Measurements from ENCODE around the gene ST6GALNAC5.
"Not testable (repeated sequence)": the region's sequence is repeated elsewhere in the genome, so short reads cannot be mapped to it uniquely, and the experiment has no call there.

ST6GALNAC5 gene

DNA sequence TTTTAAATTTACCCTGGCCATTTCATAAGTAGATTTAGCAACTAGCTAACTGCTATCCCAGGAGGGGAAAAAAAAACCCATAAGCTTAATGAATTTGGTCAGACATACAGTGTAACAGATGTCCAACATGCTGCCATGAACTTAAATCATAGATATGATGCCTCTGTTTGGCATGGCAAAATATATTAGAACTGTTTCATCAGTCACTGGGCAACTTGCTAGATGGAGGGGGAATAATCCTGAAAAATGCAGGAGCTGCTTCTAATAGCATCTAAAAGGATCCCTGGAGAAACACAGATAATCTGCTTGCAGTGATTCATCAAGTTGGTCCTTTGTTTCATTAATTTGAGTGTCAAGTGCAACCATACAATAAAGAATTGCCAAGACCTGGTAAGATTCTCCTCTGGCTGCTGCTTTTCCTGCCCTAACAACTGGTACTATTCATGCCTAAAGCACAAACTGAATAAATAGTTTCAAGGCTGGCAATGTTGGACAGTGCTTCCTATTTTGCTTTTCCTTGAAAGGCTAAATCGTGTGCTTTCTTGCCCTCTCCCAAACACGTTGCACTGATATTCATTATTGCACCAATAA is 1.5 kb upstream of the ST6GALNAC5 start:
- H3K27ac ChIP-seq (ENCODE audit: low read depth, low read length) = no peak overlapping the region
- H3K4me3 ChIP-seq (ENCODE audit: low read depth, low read length) = no peak overlapping the region

DNA sequence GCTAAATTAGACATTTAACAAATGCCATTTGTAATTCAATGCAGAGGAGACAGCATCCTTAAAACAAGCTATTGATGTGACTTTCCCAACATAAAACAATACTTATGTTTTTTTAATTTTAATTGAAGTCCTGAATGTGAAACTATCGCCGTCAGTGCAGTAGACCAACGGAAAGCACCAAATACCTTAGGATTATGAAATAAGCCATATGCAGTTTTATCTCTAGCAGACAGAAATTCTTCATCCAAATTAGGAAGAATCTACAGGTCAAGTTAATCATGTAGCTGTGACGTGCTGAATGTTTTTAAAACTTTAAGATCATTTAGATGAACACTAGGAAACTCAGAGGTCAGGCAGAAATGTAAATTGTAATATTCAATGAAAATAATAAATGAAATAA is 714 bp upstream of the ST6GALNAC5 start:
- no peaks in the 10 kb centered on the region for H3K4me1 ChIP-seq (ENCODE audit: control insufficient read depth, insufficient read depth, low read length, unreplicated experiment)

More for the DNA sequence above, 1.5 kb upstream of the ST6GALNAC5 start:
- Histone ChIP-seq H3K79me2 (ENCODE audit: control insufficient read depth, insufficient read depth, low read length, unreplicated experiment) (no peaks in the 10 kb centered on the region), H2AFZ (ENCODE audit: low read length, unreplicated experiment) (no peak overlapping the region), H3K4me1 (ENCODE audit: control insufficient read depth, insufficient read depth, low read length, unreplicated experiment) (no peaks in the 10 kb centered on the region), H3K36me3 (ENCODE audit: insufficient read depth, low read length) (no peaks in the 10 kb centered on the region), H3K27me3 (ENCODE audit: insufficient read depth, low read length) (peaks cover 62% of the 10 kb centered on the region)

DNA sequence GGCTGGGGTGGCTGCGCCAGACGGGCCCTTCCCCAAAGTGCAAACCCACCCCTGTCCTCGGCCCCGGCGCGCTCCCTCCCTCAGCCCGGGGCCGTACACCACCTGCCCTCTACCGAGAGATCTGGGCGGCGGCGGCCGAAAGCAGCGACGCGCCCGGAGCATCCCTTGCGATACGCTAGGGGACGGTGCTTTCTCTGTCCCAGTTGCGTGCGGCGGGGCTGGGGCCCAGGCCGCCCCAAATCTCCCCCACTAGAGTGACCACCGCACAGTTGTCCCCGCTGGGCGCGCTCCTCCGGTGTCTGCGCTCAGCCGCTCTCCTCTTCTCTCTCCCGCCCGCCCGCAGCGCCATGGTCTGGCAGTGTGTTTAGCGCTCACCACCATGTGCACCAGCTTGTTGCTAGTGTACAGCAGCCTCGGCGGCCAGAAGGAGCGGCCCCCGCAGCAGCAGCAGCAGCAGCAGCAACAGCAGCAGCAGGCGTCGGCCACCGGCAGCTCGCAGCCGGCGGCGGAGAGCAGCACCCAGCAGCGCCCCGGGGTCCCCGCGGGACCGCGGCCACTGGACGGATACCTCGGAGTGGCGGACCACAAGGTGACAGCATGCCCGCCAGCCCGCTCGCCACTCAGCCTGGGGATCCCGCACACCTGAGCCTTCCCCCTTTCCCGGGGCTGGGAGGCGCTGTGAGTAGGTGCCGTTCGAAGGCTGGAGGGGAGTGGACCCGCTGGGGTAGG is 1.0 kb downstream of the ST6GALNAC5 start:
- Histone ChIP-seq H3K4me1 (ENCODE audit: control insufficient read depth, insufficient read depth, low read length, unreplicated experiment) (no peaks in the 10 kb centered on the region), H3K27ac (ENCODE audit: low read depth, low read length) (no peak overlapping the region), H3K79me2 (ENCODE audit: control insufficient read depth, insufficient read depth, low read length, unreplicated experiment) (no peaks in the 10 kb centered on the region), H3K36me3 (ENCODE audit: insufficient read depth, low read length) (no peaks in the 10 kb centered on the region), H3K27me3 (ENCODE audit: insufficient read depth, low read length) (peaks cover 78% of the 10 kb centered on the region), H2AFZ (ENCODE audit: low read length, unreplicated experiment) (peak overlapping the region; percentile 69), H3K4me3 (ENCODE audit: low read depth, low read length) (peak overlapping the region; percentile 64)

More for the DNA sequence above, 714 bp upstream of the ST6GALNAC5 start:
- H2AFZ ChIP-seq (ENCODE audit: low read length, unreplicated experiment) = no peak overlapping the region
- H3K79me2 ChIP-seq (ENCODE audit: control insufficient read depth, insufficient read depth, low read length, unreplicated experiment) = no peaks in the 10 kb centered on the region
- no peaks in the 10 kb centered on the region for H3K36me3 ChIP-seq (ENCODE audit: insufficient read depth, low read length)
- peaks cover 70% of the 10 kb centered on the region for H3K27me3 ChIP-seq (ENCODE audit: insufficient read depth, low read length)
- H3K27ac ChIP-seq (ENCODE audit: low read depth, low read length) = no peak overlapping the region
- H3K4me3 ChIP-seq (ENCODE audit: low read depth, low read length) = no peak overlapping the region

DNA sequence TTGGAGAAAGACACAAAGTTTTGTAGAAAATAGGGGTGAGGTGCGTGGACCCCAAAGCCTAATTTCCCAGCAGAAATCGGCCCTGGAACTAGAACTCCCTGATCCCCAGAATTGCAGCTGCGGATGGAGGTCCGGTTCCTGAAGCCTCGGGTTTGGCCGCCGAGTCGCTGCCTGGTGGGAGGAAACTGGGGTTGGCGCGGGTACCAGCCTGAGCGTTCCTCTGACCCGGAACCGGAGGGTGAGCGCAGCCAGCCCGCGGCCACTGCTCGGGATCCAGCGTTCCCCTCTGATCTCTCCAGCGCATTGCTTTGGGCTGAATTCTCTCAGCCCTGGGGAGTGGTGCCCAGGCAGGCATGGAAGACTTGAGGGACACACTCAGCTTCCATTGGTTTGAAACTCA is 1.6 kb downstream of the ST6GALNAC5 start:
- Histone ChIP-seq H2AFZ (ENCODE audit: low read length, unreplicated experiment) (peak overlapping the region; percentile 69), H3K36me3 (ENCODE audit: insufficient read depth, low read length) (no peaks in the 10 kb centered on the region), H3K27me3 (ENCODE audit: insufficient read depth, low read length) (peaks cover 78% of the 10 kb centered on the region), H3K4me3 (ENCODE audit: low read depth, low read length) (peak overlapping the region; percentile 64), H3K79me2 (ENCODE audit: control insufficient read depth, insufficient read depth, low read length, unreplicated experiment) (no peaks in the 10 kb centered on the region), H3K27ac (ENCODE audit: low read depth, low read length) (no peak overlapping the region), H3K4me1 (ENCODE audit: control insufficient read depth, insufficient read depth, low read length, unreplicated experiment) (no peaks in the 10 kb centered on the region)

DNA sequence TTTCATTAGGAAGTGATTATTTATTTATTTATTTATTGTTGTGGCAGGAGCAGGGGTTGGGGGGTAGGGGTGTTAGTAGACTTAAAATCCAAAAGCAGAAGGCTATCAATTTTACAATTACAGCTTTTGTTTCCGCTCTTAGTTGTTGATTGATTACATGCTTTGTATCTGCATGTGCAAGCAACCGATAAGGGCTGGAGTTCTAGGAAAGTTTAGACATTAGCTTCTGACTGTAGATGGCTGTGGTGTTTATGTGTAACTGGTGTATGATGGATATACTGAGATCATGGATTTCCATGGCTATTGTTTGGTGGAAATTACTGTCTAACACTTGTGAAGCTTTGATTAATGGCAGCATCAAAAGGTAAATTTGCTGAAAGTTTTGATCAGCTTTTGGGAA is 2.8 kb downstream of the ST6GALNAC5 start:
- H2AFZ ChIP-seq (ENCODE audit: low read length, unreplicated experiment) = no peak overlapping the region
- no peak overlapping the region for H3K27ac ChIP-seq (ENCODE audit: low read depth, low read length)
- H3K4me3 ChIP-seq (ENCODE audit: low read depth, low read length) = no peak overlapping the region
- no peaks in the 10 kb centered on the region for H3K79me2 ChIP-seq (ENCODE audit: control insufficient read depth, insufficient read depth, low read length, unreplicated experiment)
- no peaks in the 10 kb centered on the region for H3K4me1 ChIP-seq (ENCODE audit: control insufficient read depth, insufficient read depth, low read length, unreplicated experiment)
- H3K36me3 ChIP-seq (ENCODE audit: insufficient read depth, low read length) = no peaks in the 10 kb centered on the region
- H3K27me3 ChIP-seq (ENCODE audit: insufficient read depth, low read length) = peaks cover 73% of the 10 kb centered on the region

DNA sequence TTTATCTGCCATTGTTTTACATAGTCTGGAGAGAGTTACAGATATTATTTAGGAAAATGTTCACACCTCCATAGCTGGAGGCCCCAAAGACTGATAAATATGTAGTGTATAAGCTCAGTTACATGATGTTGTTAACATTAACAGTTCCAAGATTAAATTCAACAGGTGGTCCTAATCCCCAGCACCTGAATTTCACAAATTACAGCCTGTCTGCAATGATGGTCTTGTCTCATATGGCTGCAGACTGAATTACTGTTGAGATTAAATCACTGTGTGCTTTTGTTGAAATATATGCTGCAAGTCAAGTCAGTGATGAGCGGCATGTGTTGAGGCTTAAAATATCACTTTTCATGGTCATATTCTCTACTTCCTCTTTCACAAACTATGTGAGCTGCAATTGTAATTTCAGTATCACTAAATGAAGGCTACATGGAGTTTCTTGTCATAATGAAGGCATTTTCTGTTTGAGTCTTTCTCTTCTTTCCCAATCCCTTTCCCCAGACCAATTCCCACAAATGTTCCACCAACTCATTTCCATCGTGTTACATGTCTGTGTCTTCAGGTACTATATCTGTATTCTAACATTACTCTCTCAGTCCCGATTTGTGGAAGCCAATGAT is 4.2 kb downstream of the ST6GALNAC5 start:
- H2AFZ ChIP-seq (ENCODE audit: low read length, unreplicated experiment) = no peak overlapping the region
- no peaks in the 10 kb centered on the region for H3K36me3 ChIP-seq (ENCODE audit: insufficient read depth, low read length)
- no peak overlapping the region for H3K27ac ChIP-seq (ENCODE audit: low read depth, low read length)

GRCh38 chr1:76872944-76873343 is 5.7 kb downstream of the ST6GALNAC5 start:
- no peak overlapping the region for H2AFZ ChIP-seq (ENCODE audit: low read length, unreplicated experiment)
- H3K27ac ChIP-seq (ENCODE audit: low read depth, low read length) = no peak overlapping the region
- no peaks in the 10 kb centered on the region for H3K4me1 ChIP-seq (ENCODE audit: control insufficient read depth, insufficient read depth, low read length, unreplicated experiment)
- H3K27me3 ChIP-seq (ENCODE audit: insufficient read depth, low read length) = peaks cover 44% of the 10 kb centered on the region
- no peaks in the 10 kb centered on the region for H3K36me3 ChIP-seq (ENCODE audit: insufficient read depth, low read length)
- no peaks in the 10 kb centered on the region for H3K79me2 ChIP-seq (ENCODE audit: control insufficient read depth, insufficient read depth, low read length, unreplicated experiment)
- H3K4me3 ChIP-seq (ENCODE audit: low read depth, low read length) = no peak overlapping the region

More for the DNA sequence above, 4.2 kb downstream of the ST6GALNAC5 start:
- H3K4me3 ChIP-seq (ENCODE audit: low read depth, low read length) = no peak overlapping the region
- H3K79me2 ChIP-seq (ENCODE audit: control insufficient read depth, insufficient read depth, low read length, unreplicated experiment) = no peaks in the 10 kb centered on the region
- no peaks in the 10 kb centered on the region for H3K4me1 ChIP-seq (ENCODE audit: control insufficient read depth, insufficient read depth, low read length, unreplicated experiment)
- H3K27me3 ChIP-seq (ENCODE audit: insufficient read depth, low read length) = peaks cover 59% of the 10 kb centered on the region

GRCh38 chr1:76876655-76877395 is 9.5 kb downstream of the ST6GALNAC5 start:
- H3K27ac ChIP-seq (ENCODE audit: low read depth, low read length) = no peak overlapping the region
- peaks cover 5% of the 10 kb centered on the region; the same call in 1 of the 2 replicates for H3K27me3 ChIP-seq (ENCODE audit: insufficient read depth, low read length)
- H3K79me2 ChIP-seq (ENCODE audit: control insufficient read depth, insufficient read depth, low read length, unreplicated experiment) = no peaks in the 10 kb centered on the region
- H3K4me3 ChIP-seq (ENCODE audit: low read depth, low read length) = no peak overlapping the region
- no peaks in the 10 kb centered on the region for H3K4me1 ChIP-seq (ENCODE audit: control insufficient read depth, insufficient read depth, low read length, unreplicated experiment)
- no peaks in the 10 kb centered on the region for H3K36me3 ChIP-seq (ENCODE audit: insufficient read depth, low read length)
- no peak overlapping the region for H2AFZ ChIP-seq (ENCODE audit: low read length, unreplicated experiment)

DNA sequence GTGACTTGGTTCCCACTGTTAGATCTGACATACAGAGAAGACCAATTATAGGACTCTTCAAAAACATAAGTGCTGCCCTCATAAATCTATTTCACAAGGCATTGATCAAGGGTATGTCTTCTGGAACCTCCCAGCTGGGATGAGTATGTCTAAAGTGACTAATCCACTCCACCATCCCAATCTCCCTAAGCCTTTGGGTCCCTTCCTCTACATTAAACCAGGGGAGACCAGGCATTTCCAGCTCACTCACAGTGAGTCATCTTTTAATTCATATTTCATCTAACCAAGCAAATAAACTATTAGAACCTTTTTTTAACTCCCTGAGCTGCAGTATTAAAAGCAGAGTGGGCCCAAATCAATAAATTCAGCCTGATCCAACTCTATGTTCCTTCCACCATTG is 11.7 kb downstream of the ST6GALNAC5 start:
- H3K27ac ChIP-seq (ENCODE audit: low read depth, low read length); H2AFZ ChIP-seq (ENCODE audit: low read length, unreplicated experiment); H3K27me3 ChIP-seq (ENCODE audit: insufficient read depth, low read length); H3K4me1 ChIP-seq (ENCODE audit: control insufficient read depth, insufficient read depth, low read length, unreplicated experiment); H3K4me3 ChIP-seq (ENCODE audit: low read depth, low read length); H3K36me3 ChIP-seq (ENCODE audit: insufficient read depth, low read length); H3K79me2 ChIP-seq (ENCODE audit: control insufficient read depth, insufficient read depth, low read length, unreplicated experiment): not testable (repeated sequence)

DNA sequence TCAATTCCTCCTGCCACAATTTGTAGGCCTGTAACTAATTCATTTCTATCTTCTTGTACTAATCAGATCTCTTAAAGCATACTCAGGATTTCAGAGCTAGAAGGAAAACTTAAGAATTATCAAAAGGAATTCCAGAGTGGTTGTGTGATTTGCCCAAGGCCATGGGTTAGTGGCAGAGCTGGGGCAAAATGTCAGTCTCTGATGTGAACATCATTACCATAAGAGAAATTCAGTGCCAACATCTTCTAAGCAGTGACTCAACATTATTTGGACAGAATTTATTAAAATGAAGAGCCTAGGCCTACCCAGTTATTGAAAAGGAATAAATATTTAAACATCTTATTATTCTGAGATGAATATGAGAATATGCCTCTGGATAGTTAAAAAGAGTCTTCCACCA is 14.5 kb downstream of the ST6GALNAC5 start:
- Histone ChIP-seq H3K4me1 (ENCODE audit: control insufficient read depth, insufficient read depth, low read length, unreplicated experiment) (no peaks in the 10 kb centered on the region), H3K4me3 (ENCODE audit: low read depth, low read length) (no peak overlapping the region), H2AFZ (ENCODE audit: low read length, unreplicated experiment) (no peak overlapping the region), H3K36me3 (ENCODE audit: insufficient read depth, low read length) (no peaks in the 10 kb centered on the region), H3K79me2 (ENCODE audit: control insufficient read depth, insufficient read depth, low read length, unreplicated experiment) (no peaks in the 10 kb centered on the region), H3K27ac (ENCODE audit: low read depth, low read length) (no peak overlapping the region), H3K27me3 (ENCODE audit: insufficient read depth, low read length) (no peaks in the 10 kb centered on the region)
